Heart left ventricle (tissue), 16 donors: Measurements from ENCODE around the gene PLEKHA6. TPM values are rescaled to one million over a fixed set of nuclear protein-coding genes. Genes with fewer than 3 reads are reported as not detected.
A peak's percentile ranks its signal among the peaks of the same experiment; 100 is the strongest.

ENCODE experiments used
- ATAC-seq, 4 donors: fragments of 200-7000 bp; cut with Tn5 transposase; one replicate each; pipeline ENCODE4 v1.9.1; 2020 to 2022; ENCODE audit warnings: moderate library complexity in 4 of 4, mild to moderate bottlenecking in 3 of 4, moderate number of reproducible peaks in 1 of 4
- DNase-seq, 5 donors: peaks; one replicate each; pipeline ENCODE4 v3.0.0-alpha.2; 2020
- H3K27ac ChIP-seq, 12 donors: fragments of 200-600 bp; sonication (generic) in 4 of 12; one replicate each; pipeline versions ENCODE4 v1.5.0 to v1.8.0; 2016 to 2022; ENCODE audit warnings: mild to moderate bottlenecking in 2 of 12
- H3K27me3 ChIP-seq, 9 donors: fragments of 200-600 bp; sonication (generic) in 2 of 9; one replicate each; pipeline versions ENCODE4 v1.5.1 to v1.8.0; 2016 to 2022; ENCODE audit warnings: mild to moderate bottlenecking in 3 of 9
- H3K36me3 ChIP-seq, 9 donors: fragments of 200-600 bp; sonication (generic) in 2 of 9; one replicate each; pipeline versions ENCODE4 v1.5.0 to v1.8.0; 2018 to 2022; ENCODE audit warnings: mild to moderate bottlenecking in 2 of 9
- H3K4me1 ChIP-seq, 12 donors: fragments of 200-600 bp; sonication (generic) in 4 of 12; one replicate each; pipeline versions ENCODE4 v1.5.0 to v1.8.0; 2016 to 2022; ENCODE audit warnings: mild to moderate bottlenecking in 3 of 12
- H3K4me3 ChIP-seq, 12 donors: fragments of 200-600 bp; sonication (generic) in 4 of 12; one replicate each; pipeline versions ENCODE4 v1.5.0 to v1.8.0; 2017 to 2022; ENCODE audit warnings: mild to moderate bottlenecking in 9 of 12, moderate library complexity in 4 of 12
- H3K9me3 ChIP-seq, 12 donors: fragments of 200-600 bp; sonication (generic) in 4 of 12; one replicate each; pipeline versions ENCODE4 v1.5.0 to v1.8.0; 2016 to 2022; ENCODE audit warnings: mild to moderate bottlenecking in 1 of 12
- POLR2A ChIP-seq, 2 donors: fragments of 450-650 bp; IDR thresholded peaks; one replicate each; pipeline ENCODE4 v1.6.1; 2017; ENCODE audit warnings: antibody characterized with exemption in 2 of 2, mild to moderate bottlenecking in 2 of 2, moderate library complexity in 2 of 2
- WGBS, 4 donors: extraction: QIAGEN DNeasy Blood & Tissue Kit in 2 of 4; methylation state at CpG; one replicate each; pipeline versions ENCODE4 v1.1.5 to v1.1.7; 2013 to 2018; 5-methylcytosine and 5-hydroxymethylcytosine counted together
- intact Hi-C, 10 donors: fragments of 100-400 bp; cut with DNase I; formaldehyde crosslinking; loops; one replicate each; pipeline versions ENCODE4 v1.11.1 to v1.14.2; 2022
- polyA plus RNA-seq, 2 donors: library from polyadenylated mRNA; stranded (reverse); fragments of 200-250 nt; gene quantifications; one replicate each; pipeline ENCODE4 v1.2.3, GENCODE V29; 2013
- total RNA-seq, 9 donors: library from RNA; depleted of rRNA in 2 of 9; stranded (reverse); fragments of >200 nt in 2 of 9; fragmentation: NEBNext Ultra II Directional in 3 of 9; extraction: Animal tissue kit (Norgen Biotek cat#: 25700) in 3 of 9; gene quantifications; one replicate each; pipeline versions ENCODE4 v1.1.0 to v1.2.4, GENCODE V29; 2016 to 2023
- TF ChIP-seq, protein P1 (sequence below), 12 donors: fragments of 200-600 bp; sonication (generic) in 4 of 12; IDR thresholded peaks; one replicate each; pipeline versions ENCODE4 v1.5.0 to v1.8.0; 2018 to 2022; ENCODE audit warnings: antibody characterized with exemption in 12 of 12, mild to moderate bottlenecking in 5 of 12
- donor health status: ischemic (EF 13 %, LVEDD 7.1; RV severe dilation, severe dysfunction).
- donor health status: healthy with polysubstance abuse.
- donor health status: DM: no; HTN: yes; CAD: no.
- donor health status: DM: no; HTN: no; CAD: no.
- donor health status: ischemic (EF 25% LVEDD 6.9; RV normal size, moderate dysfunction).
- donor health status: ischemic (EF 25% LVEDD 5.7; RV mildly dilated, moderate dysfunction).
- donor health status: healthy.
- donor health status: DM: yes; HTN: yes; CAD: no.
- donor health status: ischemic (EF 35%, LVEDD 5.7; RV mildly dilated, moderate dysfunction).
- donor health status: nonischemic (EF 11% LVEDD 7.7; RV severe dilation, severe dysfunction).
- donor health status: DM: yes; HTN: yes; CAD: no.
- donor health status: PGD.
- donor health status: ischemic (EF 29% LVEDD 5.4; RV normal size, mild dysfunction).
- donor health status: nonischemic (EF 23%, LVEDD 6.1; RV moderate dilation, normal function).

Gene PLEKHA6
- total and polyA plus RNA-seq, 11 donors = 5.2 to 33.2 (median 18.9) TPM

DNA sequence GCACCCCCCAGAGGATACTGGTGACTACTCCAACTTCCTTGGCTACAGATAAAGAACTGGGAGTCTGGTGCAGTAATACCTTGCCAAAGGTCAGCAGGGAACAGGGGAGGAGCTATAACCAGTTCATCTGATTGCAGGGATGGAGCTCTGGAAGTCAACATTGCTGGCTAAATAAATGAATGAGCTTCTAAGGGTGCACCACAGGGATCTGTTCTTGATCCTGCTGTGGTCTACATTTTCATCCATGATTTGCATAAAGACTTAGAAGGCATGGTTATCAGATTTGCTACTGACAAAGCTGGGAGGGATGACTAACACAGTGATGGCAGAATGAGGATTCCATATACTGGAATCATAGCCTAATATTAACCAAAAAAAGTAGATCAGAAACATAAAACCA lies 18.3 kb downstream of the PLEKHA6 start:
- Histone ChIP-seq H3K27me3 (no peaks in the 10 kb centered on the region), H3K4me3 (no peak overlapping the region), H3K9me3 (no peaks in the 10 kb centered on the region), H3K27ac (no peak overlapping the region), H3K36me3 (no peaks in the 10 kb centered on the region), H3K4me1 (peaks cover 0 to 40% (median 0%) of the 10 kb centered on the region in 12 donors)
- intact Hi-C loops = loop anchor here in 1 of 10 donors (10.0 kb wide), 1 partner anchor 47 kb away; no protein-coding TSS in a partner anchor
- DNase-seq (no peak), ATAC-seq (no peak)
- no peak for TF ChIP-seq POLR2A (IDR thresholded peaks at IDR 0.05)
- TF ChIP-seq, protein P1, sequence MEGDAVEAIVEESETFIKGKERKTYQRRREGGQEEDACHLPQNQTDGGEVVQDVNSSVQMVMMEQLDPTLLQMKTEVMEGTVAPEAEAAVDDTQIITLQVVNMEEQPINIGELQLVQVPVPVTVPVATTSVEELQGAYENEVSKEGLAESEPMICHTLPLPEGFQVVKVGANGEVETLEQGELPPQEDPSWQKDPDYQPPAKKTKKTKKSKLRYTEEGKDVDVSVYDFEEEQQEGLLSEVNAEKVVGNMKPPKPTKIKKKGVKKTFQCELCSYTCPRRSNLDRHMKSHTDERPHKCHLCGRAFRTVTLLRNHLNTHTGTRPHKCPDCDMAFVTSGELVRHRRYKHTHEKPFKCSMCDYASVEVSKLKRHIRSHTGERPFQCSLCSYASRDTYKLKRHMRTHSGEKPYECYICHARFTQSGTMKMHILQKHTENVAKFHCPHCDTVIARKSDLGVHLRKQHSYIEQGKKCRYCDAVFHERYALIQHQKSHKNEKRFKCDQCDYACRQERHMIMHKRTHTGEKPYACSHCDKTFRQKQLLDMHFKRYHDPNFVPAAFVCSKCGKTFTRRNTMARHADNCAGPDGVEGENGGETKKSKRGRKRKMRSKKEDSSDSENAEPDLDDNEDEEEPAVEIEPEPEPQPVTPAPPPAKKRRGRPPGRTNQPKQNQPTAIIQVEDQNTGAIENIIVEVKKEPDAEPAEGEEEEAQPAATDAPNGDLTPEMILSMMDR (IDR thresholded peaks at IDR 0.05) = no peak

DNA sequence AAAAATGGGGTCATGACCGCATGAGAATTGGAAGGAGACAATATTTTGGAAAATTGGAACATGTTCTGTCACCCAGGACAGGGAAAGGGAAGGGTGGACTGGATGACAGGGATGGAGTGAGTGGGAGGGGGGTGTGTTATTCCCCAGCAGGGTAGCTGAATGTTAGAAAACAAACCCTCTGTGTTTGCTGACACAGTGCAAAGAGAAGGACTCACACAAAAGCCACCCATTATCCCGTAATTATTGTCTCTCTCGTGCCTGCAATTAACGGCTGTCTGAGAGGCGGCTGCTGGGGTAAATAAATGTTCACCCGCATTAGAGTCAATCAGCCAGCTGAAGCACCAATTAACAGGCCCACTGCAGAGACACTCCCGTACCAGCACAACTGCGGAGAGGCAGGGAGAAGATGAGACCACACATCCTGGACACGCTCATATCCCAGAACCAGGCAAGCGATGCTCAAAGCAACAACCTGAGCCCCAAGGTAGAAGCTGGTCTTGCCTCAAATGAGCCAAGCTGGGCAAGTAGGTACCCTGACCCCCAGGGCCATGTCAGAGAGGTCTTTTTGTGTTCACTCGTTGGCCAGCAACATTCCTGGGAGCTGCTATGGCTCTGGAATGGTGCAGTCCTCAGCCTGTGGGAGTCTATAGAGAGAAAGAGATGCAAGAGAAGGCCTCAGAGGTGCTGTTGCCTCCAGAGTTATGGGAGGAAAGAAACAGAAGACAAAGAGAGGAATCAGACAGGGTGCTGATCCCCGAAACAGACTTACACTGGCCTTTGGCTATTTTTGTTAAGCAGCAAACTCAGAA lies 19.4 kb downstream of the PLEKHA6 start:
- 74 to 89% (median 84%) methylated on average over 10 to 12 of the region's 12 CpGs for WGBS, 4 donors
- TF ChIP-seq, protein P1 (IDR thresholded peaks at IDR 0.05) = no peak
- TF ChIP-seq POLR2A (IDR thresholded peaks at IDR 0.05) = no peak
- intact Hi-C loops = loop anchor here in 1 of 10 donors (10.0 kb wide), 1 partner anchor 45 kb away; no protein-coding TSS in a partner anchor
- peaks cover 0 to 45% (median 0%) of the 10 kb centered on the region in 12 donors for H3K4me1 ChIP-seq
- ATAC-seq = peak in 3 of 4 donors; percentile 29 to 60 (median 35)
- peak overlapping the region in 1 of 12 donors; percentile 60 for H3K27ac ChIP-seq
- H3K9me3 ChIP-seq = no peaks in the 10 kb centered on the region
- H3K27me3 ChIP-seq = no peaks in the 10 kb centered on the region
- no peak overlapping the region for H3K4me3 ChIP-seq
- DNase-seq = no peak
- no peaks in the 10 kb centered on the region for H3K36me3 ChIP-seq

DNA sequence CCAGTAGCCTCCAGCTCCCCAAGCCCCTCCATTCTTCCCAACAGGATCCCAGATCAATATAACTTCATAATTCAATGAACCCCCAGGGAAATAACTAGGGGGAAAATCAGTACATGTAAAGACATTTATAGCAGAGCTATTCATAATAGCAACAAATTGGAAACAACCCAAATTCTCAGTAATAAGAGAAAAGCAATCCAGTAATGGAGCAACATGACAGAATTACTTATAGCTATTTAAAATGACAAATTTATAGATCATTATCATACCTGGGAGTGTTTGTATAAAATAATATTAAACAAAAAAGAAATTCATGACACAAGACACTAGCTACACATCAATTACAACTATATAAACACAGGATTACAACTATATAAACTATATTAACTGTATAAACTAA lies 20.2 kb downstream of the PLEKHA6 start:
- Histone ChIP-seq H3K9me3 (no peaks in the 10 kb centered on the region), H3K27ac (no peak overlapping the region), H3K36me3 (no peaks in the 10 kb centered on the region), H3K27me3 (no peaks in the 10 kb centered on the region), H3K4me1 (peaks cover 0 to 47% (median 0%) of the 10 kb centered on the region in 12 donors), H3K4me3 (no peak overlapping the region)
- DNase-seq = no peak
- ATAC-seq = no peak
- TF ChIP-seq, protein P1 (IDR thresholded peaks at IDR 0.05) = no peak
- no peak for TF ChIP-seq POLR2A (IDR thresholded peaks at IDR 0.05)
- intact Hi-C loops = no loop called here

DNA sequence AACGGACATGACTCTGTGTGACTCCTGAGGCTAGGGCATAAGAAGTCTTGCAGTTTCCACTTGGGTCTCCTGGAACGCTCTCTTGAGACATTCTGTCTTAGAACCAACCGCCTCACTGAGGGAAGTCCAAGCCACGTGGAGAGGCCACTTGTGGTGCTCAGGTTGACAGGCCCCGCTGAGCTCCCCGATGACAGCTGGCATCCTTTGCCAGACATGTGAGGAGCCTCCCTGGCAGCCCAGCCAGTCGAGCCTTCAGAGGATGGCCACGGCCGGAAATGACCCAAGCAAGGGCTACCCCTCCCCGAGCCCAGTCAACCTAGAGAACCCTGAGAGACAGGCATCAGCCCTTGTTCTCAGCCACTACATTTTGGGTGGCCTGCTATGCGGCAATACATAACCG lies 20.7 kb downstream of the PLEKHA6 start:
- Histone ChIP-seq H3K36me3 (no peaks in the 10 kb centered on the region), H3K27ac (no peak overlapping the region), H3K4me1 (peaks cover 0 to 47% (median 0%) of the 10 kb centered on the region in 12 donors), H3K9me3 (no peaks in the 10 kb centered on the region), H3K27me3 (no peaks in the 10 kb centered on the region), H3K4me3 (no peak overlapping the region)
- DNase-seq = no peak
- intact Hi-C loops = no loop called here
- WGBS, 4 donors = 94 to 98% (median 95%) methylated on average over 11 to 12 of the region's 12 CpGs
- no peak for ATAC-seq
- TF ChIP-seq, protein P1 (IDR thresholded peaks at IDR 0.05) = no peak
- TF ChIP-seq POLR2A (IDR thresholded peaks at IDR 0.05) = no peak
